ENCODE data around the gene GRAMD1B.

GRCh38 chr11:123580137-123580536, 150.1 kb downstream of the GRAMD1B start:
- TF ChIP-seq CTCF (conservative IDR thresholded peaks at IDR 0.05), result no peak
- TF ChIP-seq ZFX (IDR thresholded peaks at IDR 0.05), result no peak

All from C4-2B (cell line).